ENCODE results near the gene IFNA10.
"Not testable (repeated sequence)": the region's sequence is repeated elsewhere in the genome, so short reads cannot be mapped to it uniquely, and the experiment has no call there.

The IFNA10 gene

DNA sequence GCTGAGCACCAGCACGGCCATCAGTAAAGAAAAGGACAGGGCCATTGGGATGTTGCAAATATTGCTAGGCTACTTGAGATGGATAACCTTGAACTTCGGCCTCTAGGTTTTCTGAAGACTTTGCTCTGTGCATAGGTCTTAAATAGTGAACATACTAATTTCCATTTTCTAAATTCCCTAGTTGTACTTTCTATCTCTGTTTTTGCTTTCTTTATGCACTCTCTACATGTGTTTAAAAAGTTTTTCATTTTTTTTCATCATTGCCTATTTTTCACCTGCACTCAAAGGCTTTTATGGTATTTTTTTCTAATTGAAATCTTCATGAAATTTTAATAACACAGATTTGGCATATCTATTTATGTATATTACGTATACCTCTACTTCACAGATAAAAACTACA lies 19.5 kb downstream of the IFNA10 start, which contains the start of gene IFNA4:
Gene IFNA4 (minus strand): TSS at position 101 of the 400 bp plus-strand sequence. CDS start 56 bp downstream, at position 45.
- not testable (repeated sequence) for DNase-seq

DNA sequence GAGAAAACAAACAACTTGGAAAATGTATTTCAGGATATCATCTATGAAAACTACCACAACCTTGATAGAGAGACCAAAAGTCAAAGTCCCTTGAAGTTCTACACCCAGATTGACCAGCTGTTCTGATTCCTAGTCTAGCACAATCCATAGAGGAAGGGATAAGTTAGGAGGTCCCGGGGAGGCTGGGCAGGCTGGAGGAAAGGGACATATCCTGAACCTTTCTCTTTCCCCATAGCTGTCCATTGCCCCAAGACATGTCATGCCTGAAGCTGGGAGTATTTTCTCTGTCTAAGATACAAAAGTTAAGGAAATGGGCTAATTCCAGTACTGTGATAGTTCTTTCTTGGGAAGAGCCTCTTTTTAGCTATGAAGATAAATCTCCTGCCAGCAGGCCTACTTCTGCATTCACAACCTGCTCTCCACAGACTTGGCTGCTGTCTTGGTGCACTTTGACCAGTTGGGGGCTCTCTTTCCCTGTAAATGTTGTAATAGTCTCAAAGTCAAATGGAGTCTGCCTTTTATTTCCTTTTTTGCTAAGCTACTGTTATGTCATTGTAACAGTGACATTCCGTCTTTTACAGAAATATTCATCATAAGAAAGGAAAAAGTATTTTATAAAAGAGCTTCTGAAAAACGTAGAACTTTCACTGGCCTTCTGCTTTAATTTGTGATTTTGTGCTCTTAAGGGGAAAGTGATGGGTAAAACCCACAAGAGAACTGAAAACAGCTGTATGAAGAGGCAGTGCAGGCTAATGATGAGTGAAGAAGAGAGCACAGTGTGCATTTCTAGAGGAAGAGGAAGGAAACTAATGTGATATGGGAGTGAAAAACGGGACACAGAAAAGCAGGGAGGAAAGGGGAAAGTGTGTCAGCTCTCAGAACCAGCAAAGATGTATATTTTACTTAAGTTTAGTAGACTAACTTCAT lies 23.9 kb downstream of the IFNA10 start:
- not testable (repeated sequence) for DNase-seq

DNA sequence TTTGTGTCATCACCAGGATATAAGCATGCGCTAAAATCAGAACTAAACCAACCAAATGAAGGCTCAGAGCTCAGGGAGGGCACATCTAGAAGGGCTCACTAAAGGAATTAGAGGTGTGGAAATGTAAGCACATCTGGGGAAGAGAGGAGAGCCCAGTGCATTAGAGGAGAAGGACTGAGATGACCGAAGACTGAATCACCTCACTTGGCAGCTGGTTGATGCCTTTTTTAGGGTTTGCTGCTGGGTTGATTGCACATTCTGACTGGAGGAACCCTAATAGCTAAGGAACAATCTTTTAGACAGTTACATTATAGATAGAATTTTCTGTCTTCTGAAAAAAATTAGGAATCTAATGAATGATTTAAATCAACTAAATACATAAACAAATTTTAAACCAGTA lies 32.3 kb downstream of the IFNA10 start:
- no peak for DNase-seq

DNA sequence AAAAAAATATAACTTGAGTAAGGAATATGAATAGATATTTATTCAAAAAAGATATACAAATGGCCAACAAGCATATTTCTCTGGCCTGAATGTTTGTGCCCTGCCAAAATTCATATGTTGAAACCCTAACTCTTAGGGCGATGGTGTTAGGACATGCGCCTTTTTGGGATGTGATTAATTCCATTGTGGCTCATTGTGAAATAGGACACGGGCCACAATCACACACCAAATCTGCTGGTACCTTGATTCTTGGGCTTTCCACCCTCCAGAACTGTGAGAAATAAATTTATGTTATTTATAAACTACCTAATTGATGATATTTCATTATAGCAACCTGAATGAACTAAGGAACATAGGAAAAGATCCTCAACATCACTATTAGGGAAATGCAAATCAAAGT lies 34.8 kb downstream of the IFNA10 start:
- no peak for DNase-seq

DNA sequence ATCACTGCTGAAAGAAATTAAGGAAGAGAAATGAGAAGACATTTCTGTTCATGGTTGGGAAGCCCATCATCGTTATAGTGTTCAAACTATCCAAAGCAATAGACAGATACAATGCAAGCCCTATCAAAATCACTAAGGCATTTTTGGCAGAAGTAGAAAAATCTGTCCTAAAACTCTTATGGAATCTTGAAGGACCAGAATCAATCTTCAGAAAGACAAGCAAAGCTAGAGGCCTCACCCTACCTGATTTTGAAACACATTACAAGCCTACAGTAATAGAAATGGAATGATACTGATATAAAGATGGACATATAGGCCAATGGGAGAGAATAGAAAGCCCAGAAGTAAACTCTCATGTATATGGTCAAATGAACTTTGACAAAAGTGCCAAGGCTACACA lies 35.6 kb downstream of the IFNA10 start:
- DNase-seq, result no peak

DNA sequence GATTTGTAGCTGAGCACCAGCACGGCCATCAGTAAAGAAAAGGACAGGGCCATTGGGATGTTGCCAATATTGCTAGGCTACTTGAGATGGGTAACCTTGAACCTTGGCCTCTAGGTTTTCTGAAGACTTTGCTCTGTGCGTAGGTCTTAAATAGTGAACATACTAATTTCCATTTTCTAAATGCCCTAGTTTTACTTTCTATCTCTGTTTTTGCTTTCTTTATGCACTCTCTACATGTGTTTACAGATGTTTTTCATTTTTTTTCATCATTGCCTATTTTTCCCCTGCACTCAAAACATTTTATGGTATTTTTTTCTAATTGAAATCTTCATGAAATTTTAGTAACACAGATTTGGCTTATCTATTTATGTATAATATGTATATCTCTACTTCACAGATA lies 40.4 kb downstream of the IFNA10 start, which contains the start of gene IFNA21:
Gene IFNA21 (minus strand): TSS at position 101 of the 400 bp plus-strand sequence. CDS start 48 bp downstream, at position 53.
- not testable (repeated sequence) for DNase-seq

DNA sequence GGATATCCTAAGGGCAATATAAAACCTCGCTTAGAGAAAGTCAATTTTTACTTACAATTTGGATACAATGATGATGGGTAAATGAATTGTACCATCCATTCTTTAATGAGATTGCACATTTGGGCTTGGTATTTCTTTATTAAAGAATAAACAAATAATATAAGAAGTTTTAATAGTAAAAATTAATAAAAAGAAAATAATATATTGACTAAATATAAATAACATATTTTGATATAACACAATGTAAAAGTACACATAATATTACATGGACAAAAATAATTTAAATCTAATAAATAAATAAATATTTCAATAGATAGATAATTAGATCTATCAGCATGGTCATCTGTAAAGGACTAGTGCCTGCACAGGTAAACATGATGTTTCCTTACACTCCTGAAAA lies 41.4 kb downstream of the IFNA10 start:
- DNase-seq, result no peak

- DNase-seq, result no peak
These were observed 46.8 kb downstream of the IFNA10 start for GRCh38 chr9:21160178-21160577.

Measured in NCI-H1092 treated with DMSO at 0.1 percent for 48 hours (cell line).